HG02885 (cell line): ENCODE results near the gene ESRRB.
"Not testable (repeated sequence)": the region's sequence is repeated elsewhere in the genome, so short reads cannot be mapped to it uniquely, and the experiment has no call there.

Source experiments
- ATAC-seq: cut with Tn5 transposase; IDR thresholded peaks from one replicate; pipeline ENCODE4 v1.9.1; 2021; ENCODE audit warnings: mild to moderate bottlenecking; ENCODE audit not compliant: unreplicated experiment, poor library complexity

ESRRB gene

GRCh38 chr14:76531821-76532318 is 155.9 kb downstream of the ESRRB start:
- ATAC-seq = no peak

GRCh38 chr14:76536636-76537035 is 160.7 kb downstream of the ESRRB start:
- not testable (repeated sequence) for ATAC-seq

GRCh38 chr14:76537906-76538647 is 162.1 kb downstream of the ESRRB start:
- ATAC-seq = no peak

- ATAC-seq = no peak
Observed at GRCh38 chr14:76538648-76539008, 162.7 kb downstream of the ESRRB start.

- ATAC-seq = no peak
Observed at GRCh38 chr14:76539130-76539529, 163.2 kb downstream of the ESRRB start.

- ATAC-seq = no peak
Observed at GRCh38 chr14:76541594-76542219, 165.8 kb downstream of the ESRRB start.

- ATAC-seq = no peak
Observed at GRCh38 chr14:76546426-76547221, 170.7 kb downstream of the ESRRB start.

GRCh38 chr14:76547831-76548230 is 171.9 kb downstream of the ESRRB start:
- no peak for ATAC-seq

- ATAC-seq = no peak
Observed at GRCh38 chr14:76550534-76550933, 174.6 kb downstream of the ESRRB start.

- no peak for ATAC-seq
Observed at GRCh38 chr14:76551116-76551515, 175.2 kb downstream of the ESRRB start.
